IMR-90 (cell line): ENCODE measurements around the gene MRPL9. TPM values are rescaled to one million over a fixed set of nuclear protein-coding genes. Genes with fewer than 3 reads are reported as not detected.

Experiments used
- ATAC-seq: fragments of 200-7000 bp; cut with Tn5 transposase; 2 replicates; pipeline ENCODE4 v1.9.1; 2020; ENCODE audit warnings: low read depth, mild to moderate bottlenecking, moderate library complexity
- BruUV-seq: library from RNA; stranded (reverse); fragments of 400-500 nt; replicated peaks from 2 replicates; lab custom pipeline; 2021; lab: Mats Ljungman, UMichigan
- CTCF ChIA-PET: fragments of 300-600 bp; formaldehyde crosslinking; extraction: SDS; loops from one replicate; lab custom pipeline; 2021; ENCODE audit warnings: antibody characterized with exemption; lab: Yijun Ruan, JAX
- POLR2A ChIA-PET: fragments of 300-600 bp; sonication (Branson Sonifier 250); formaldehyde crosslinking; loops from one replicate; lab custom pipeline; 2022; ENCODE audit warnings: antibody characterized with exemption; ENCODE audit not compliant: unreplicated experiment; lab: Charles Lee
- DNase-seq: peaks from one replicate; pipeline ENCODE4 v3.0.0; 2013
- H2AFZ ChIP-seq: replicated peaks from 2 replicates; pipeline ENCODE3; 2013; ENCODE audit warnings: low read length, mild to moderate bottlenecking; ENCODE audit not compliant: poor library complexity
- H2AK5ac ChIP-seq: 2 replicates; pipeline ENCODE4 v1.6.1; 2013; ENCODE audit warnings: low read depth, low read length, inconsistent platforms
- H2AK9ac ChIP-seq: replicated peaks from 2 replicates; pipeline ENCODE3; 2013; ENCODE audit warnings: mild to moderate bottlenecking, low read depth, low read length, moderate library complexity; ENCODE audit not compliant: poor library complexity
- H2BK120ac ChIP-seq: 2 replicates; pipeline ENCODE4 v1.6.1; 2013; ENCODE audit warnings: low read depth, low read length, inconsistent platforms
- H2BK15ac ChIP-seq: 3 replicates; pipeline ENCODE4 v1.6.1; 2013; ENCODE audit warnings: low read depth, low read length, inconsistent platforms
- H2BK20ac ChIP-seq: 2 replicates; pipeline ENCODE4 v1.6.1; 2013; ENCODE audit warnings: low read depth, mild to moderate bottlenecking, inconsistent platforms, low read length, moderate library complexity
- H2BK5ac ChIP-seq: 2 replicates; pipeline ENCODE4 v1.6.1; 2013; ENCODE audit warnings: mild to moderate bottlenecking, low read depth, low read length, inconsistent platforms; ENCODE audit not compliant: poor library complexity, severe bottlenecking
- H3K14ac ChIP-seq: replicated peaks from 2 replicates; pipeline ENCODE4 v1.6.1; 2013; ENCODE audit warnings: low read depth, low read length, inconsistent platforms
- H3K18ac ChIP-seq: 2 replicates; pipeline ENCODE4 v1.6.1; 2013; ENCODE audit warnings: low read depth, low read length, control low read depth
- H3K23ac ChIP-seq: 2 replicates; pipeline ENCODE4 v1.6.1; 2013; ENCODE audit warnings: low read depth, low read length, inconsistent platforms
- H3K27ac ChIP-seq: 2 replicates; pipeline ENCODE4 v1.5.1; 2013; ENCODE audit warnings: mild to moderate bottlenecking, control low read depth, low read length; ENCODE audit not compliant: insufficient read depth
- H3K27me3 ChIP-seq: 2 replicates; pipeline ENCODE4 v1.6.1; 2013; ENCODE audit warnings: low read length; ENCODE audit not compliant: control insufficient read depth, insufficient read depth
- H3K36me3 ChIP-seq: 2 replicates; pipeline ENCODE4 v1.6.1; 2013; ENCODE audit warnings: low read length, mixed read lengths; ENCODE audit not compliant: control insufficient read depth, insufficient read depth
- H3K4ac ChIP-seq: 2 replicates; pipeline ENCODE4 v1.6.1; 2013; ENCODE audit warnings: low read depth, low read length, inconsistent platforms
- H3K4me1 ChIP-seq: 2 replicates; pipeline ENCODE4 v1.6.1; 2013; ENCODE audit warnings: low read length, mixed read lengths; ENCODE audit not compliant: control insufficient read depth, insufficient read depth
- H3K4me2 ChIP-seq: 2 replicates; pipeline ENCODE4 v1.6.1; 2013; ENCODE audit warnings: low read depth, mild to moderate bottlenecking, control low read depth, low read length, moderate library complexity
- H3K4me3 ChIP-seq: 2 replicates; pipeline ENCODE4 v1.5.1; 2013; ENCODE audit warnings: low read depth, mild to moderate bottlenecking, control low read depth, low read length, moderate library complexity; ENCODE audit not compliant: insufficient read depth
- H3K56ac ChIP-seq: 2 replicates; pipeline ENCODE4 v1.6.1; 2013; ENCODE audit warnings: low read length, inconsistent platforms; ENCODE audit not compliant: insufficient read depth; ENCODE audit errors: extremely low read depth
- H3K79me1 ChIP-seq, 2 experiments: 2 replicates each; pipeline ENCODE4 v1.6.1; 2013; ENCODE audit warnings: low read length in 2 of 2, inconsistent platforms in 1 of 2, low read depth in 1 of 2
- H3K9ac ChIP-seq: 2 replicates; pipeline ENCODE4 v1.6.1; 2013; ENCODE audit warnings: low read depth, low read length, control low read depth
- H3K9me1 ChIP-seq: 2 replicates; pipeline ENCODE4 v1.6.1; 2013; ENCODE audit warnings: low read length, inconsistent platforms; ENCODE audit not compliant: insufficient read depth
- H3K9me3 ChIP-seq: 2 replicates; pipeline ENCODE4 v1.6.1; 2013; ENCODE audit warnings: low read length; ENCODE audit not compliant: control insufficient read depth, insufficient read depth
- H4K20me1 ChIP-seq: 2 replicates; pipeline ENCODE4 v1.6.1; 2013; ENCODE audit warnings: low read length, inconsistent platforms; ENCODE audit not compliant: insufficient read depth
- H4K5ac ChIP-seq: 2 replicates; pipeline ENCODE4 v1.6.1; 2013; ENCODE audit warnings: mild to moderate bottlenecking, low read depth, low read length, control low read depth
- H4K8ac ChIP-seq, 2 experiments: 2 replicates each; pipeline ENCODE4 v1.6.1; 2013; ENCODE audit warnings: low read depth in 2 of 2, low read length in 2 of 2, control low read depth in 1 of 2, inconsistent platforms in 1 of 2
- H4K91ac ChIP-seq: 2 replicates; pipeline ENCODE4 v1.6.1; 2013; ENCODE audit warnings: low read depth, low read length, inconsistent platforms; ENCODE audit not compliant: insufficient read depth
- BHLHE40 ChIP-seq: fragments of 150-350 bp; IDR thresholded peaks from 2 replicates; pipeline ENCODE4 v1.6.1; 2016; ENCODE audit warnings: mild to moderate bottlenecking, low read depth, low read length
- CHD1 ChIP-seq: IDR thresholded peaks from 2 replicates; pipeline ENCODE4 v1.6.1; 2012; ENCODE audit warnings: low read depth, low read length, improper control_type of control experiment
- CTCF ChIP-seq: conservative IDR thresholded peaks from 2 replicates; pipeline ENCODE4 v1.5.1; 2012; ENCODE audit warnings: mild to moderate bottlenecking, low read depth, low read length, improper control_type of control experiment
- FOS ChIP-seq: fragments of 150-350 bp; IDR thresholded peaks from 2 replicates; pipeline ENCODE4 v1.6.1; 2016; ENCODE audit warnings: low read depth, low read length
- MAFK ChIP-seq: IDR thresholded peaks from 2 replicates; pipeline ENCODE4 v1.6.1; 2012; ENCODE audit warnings: low read depth, low read length, improper control_type of control experiment
- MAZ ChIP-seq: IDR thresholded peaks from 2 replicates; pipeline ENCODE4 v1.6.1; 2012; ENCODE audit warnings: low read depth, mild to moderate bottlenecking, low read length, improper control_type of control experiment, moderate library complexity, borderline replicate concordance
- NFE2L2 ChIP-seq: fragments of 150-350 bp; IDR thresholded peaks from 2 replicates; pipeline ENCODE4 v1.6.1; 2016; ENCODE audit warnings: low read depth, mild to moderate bottlenecking, low read length
- SMC3 ChIP-seq: fragments of 150-350 bp; IDR thresholded peaks from 2 replicates; pipeline ENCODE4 v1.6.1; 2016; ENCODE audit warnings: low read depth, mild to moderate bottlenecking, antibody characterized with exemption, low read length, moderate library complexity
- WGBS, 2 experiments: methylation state at CpG; one replicate each; pipeline versions ENCODE4 v1.1.5 to v1.1.7; 2013; ENCODE audit warnings: missing lambda C conversion rate in 2 of 2; ENCODE audit not compliant: insufficient read length in 1 of 2; ENCODE audit errors: extremely low coverage in 2 of 2; 5-methylcytosine and 5-hydroxymethylcytosine counted together
- dilution Hi-C: fragments of 300-500 bp; cut with HindIII; formaldehyde crosslinking; loops from one replicate; pipeline ENCODE4 v1.14.3; 2018; ENCODE audit warnings: low sequenced_read_pairs; ENCODE audit not compliant: unreplicated experiment
- in situ Hi-C: fragments of 300-500 bp; cut with MboI; formaldehyde crosslinking; loops from 3 replicates; pipeline ENCODE4 v1.14.3; 2019; ENCODE audit warnings: low sequenced_read_pairs, inconsistent platforms, mixed read lengths
- intact Hi-C: fragments of 100-400 bp; cut with micrococcal nuclease; formaldehyde crosslinking; loops from 2 replicates; pipeline ENCODE4 v1.10.0; 2022
- polyA plus RNA-seq, 3 experiments: library from polyadenylated mRNA; depleted of rRNA; stranded (reverse); fragments of >200 nt; gene quantifications; 2 replicates each; pipeline ENCODE4 v1.2.3, GENCODE V29; 2012; ENCODE audit warnings: low replicate concordance in 1 of 3
- total RNA-seq: library from RNA; depleted of rRNA; stranded (reverse); fragments of >200 nt; gene quantifications from 2 replicates; pipeline ENCODE4 v1.2.3, GENCODE V29; 2012

Gene MRPL9
- total and polyA plus RNA-seq, 2 of the 4 experiments (the other 2 are of a cell fraction): 65.4 to 87.5 TPM

GRCh38 chr1:151741516-151741915 is 21.8 kb downstream of the MRPL9 start:
- no peak overlapping the region for H2BK5ac ChIP-seq
- ChIA-PET POLR2A (no interaction called here), CTCF (interaction anchor here (0.7 kb wide), 1 partner anchor 21 kb away, joined by 3 read pairs; no protein-coding TSS in a partner anchor)
- no peak overlapping the region for H2BK120ac ChIP-seq
- peaks cover 41% of the 10 kb centered on the region for H3K27me3 ChIP-seq
- H3K14ac ChIP-seq: no peak overlapping the region
- ATAC-seq: no peak
- no peak overlapping the region for H2BK20ac ChIP-seq
- H3K9ac ChIP-seq: no peak overlapping the region
- DNase-seq: no peak
- no peak overlapping the region for H4K8ac ChIP-seq
- H3K4ac ChIP-seq: no peak overlapping the region
- no peak overlapping the region for H3K18ac ChIP-seq
- no peak overlapping the region for H3K56ac ChIP-seq
- no peak overlapping the region for H4K5ac ChIP-seq
- no peak overlapping the region for H3K4me3 ChIP-seq
- H2AFZ ChIP-seq: no peak overlapping the region
- H4K91ac ChIP-seq: no peak overlapping the region
- no peak overlapping the region for H3K4me2 ChIP-seq
- H2AK9ac ChIP-seq: no peak overlapping the region
- H3K9me3 ChIP-seq: peaks cover 8% of the 10 kb centered on the region
- intact Hi-C loops: no loop called here
- no TSS peak for BruUV-seq
- H3K27ac ChIP-seq: no peak overlapping the region
- H3K4me1 ChIP-seq: no peaks in the 10 kb centered on the region
- no peaks in the 10 kb centered on the region for H3K79me1 ChIP-seq
- TF ChIP-seq NFE2L2 (no peak), CTCF (no peak), CHD1 (no peak), BHLHE40 (no peak), SMC3 (no peak), FOS (no peak), MAFK (no peak), MAZ (no peak)
- in situ Hi-C loops: no loop called here
- H3K9me1 ChIP-seq: no peaks in the 10 kb centered on the region
- WGBS, 2 experiments: 52% methylated on average over 3 of the region's 4 CpGs; no CpG with 5 or more reads in 1 of the 2 experiments
- no peak overlapping the region for H2AK5ac ChIP-seq
- H4K20me1 ChIP-seq: no peaks in the 10 kb centered on the region
- no peaks in the 10 kb centered on the region for H3K36me3 ChIP-seq
- no peak overlapping the region for H3K23ac ChIP-seq
- dilution Hi-C loops: no loop called here
- H2BK15ac ChIP-seq: no peak overlapping the region
